ENCODE results near the gene KRTAP3-1.

KRTAP3-1 gene

GRCh38 chr17:40974366-40974765 is 34.6 kb downstream of the KRTAP3-1 start:
- DNase-seq = no peak

- no peak for DNase-seq
Measured at GRCh38 chr17:40967582-40967981, 41.3 kb downstream of the KRTAP3-1 start.

GRCh38 chr17:40966848-40967247 is 42.1 kb downstream of the KRTAP3-1 start, which contains the start of gene KRT39:
Gene KRT39, minus strand, starts transcription at chr17:40966948. Its CDS starts 92 bp downstream, at chr17:40966856.
- no peak for DNase-seq

- peak; percentile 20 for DNase-seq
Measured at GRCh38 chr17:40963838-40964237, 45.1 kb downstream of the KRTAP3-1 start.

- no peak for DNase-seq
Measured at GRCh38 chr17:40962059-40962561, 46.8 kb downstream of the KRTAP3-1 start.

GRCh38 chr17:40961591-40961990 is 47.3 kb downstream of the KRTAP3-1 start:
- DNase-seq = no peak

GRCh38 chr17:40960144-40960543 is 48.8 kb downstream of the KRTAP3-1 start:
- no peak for DNase-seq

Measured in activated CD4-positive, alpha-beta T cell treated with anti-CD3 and anti-CD28 coated beads, Interleukin-10, Interleukin-2, amounts not matched to agents 100 ng/mL and 50 ng/mL, durations not matched to agents 16 hours and 8 hours (primary cell).